Muscle layer of duodenum (tissue), 2 donors: ENCODE measurements around the gene SIX4.

ENCODE experiments used
- H3K27ac ChIP-seq: one replicate; pipeline ENCODE4 v1.7.0; 2013; ENCODE audit warnings: mild to moderate bottlenecking, low read length
- H3K27me3 ChIP-seq: one replicate; pipeline ENCODE4 v1.7.0; 2013; ENCODE audit warnings: low read depth, mild to moderate bottlenecking, control low read depth, low read length
- H3K36me3 ChIP-seq, 2 donors: one replicate each; pipeline ENCODE4 v1.7.0; 2013; ENCODE audit warnings: low read length in 2 of 2, control low read depth in 1 of 2, mild to moderate bottlenecking in 1 of 2; ENCODE audit not compliant: insufficient read depth in 2 of 2, control insufficient read depth in 1 of 2
- H3K4me1 ChIP-seq, 2 donors: one replicate each; pipeline ENCODE4 v1.7.0; 2013; ENCODE audit warnings: low read length in 2 of 2, mild to moderate bottlenecking in 2 of 2, control low read depth in 1 of 2, moderate library complexity in 1 of 2; ENCODE audit not compliant: insufficient read depth in 2 of 2, control insufficient read depth in 1 of 2
- H3K4me3 ChIP-seq, 2 donors: one replicate each; pipeline ENCODE4 v1.7.0; 2013; ENCODE audit warnings: low read length in 2 of 2, low read depth in 1 of 2, mild to moderate bottlenecking in 1 of 2
- H3K9me3 ChIP-seq, 2 donors: one replicate each; pipeline ENCODE4 v1.7.0; 2013; ENCODE audit warnings: low read length in 2 of 2, control low read depth in 1 of 2, mild to moderate bottlenecking in 1 of 2; ENCODE audit not compliant: control insufficient read depth in 1 of 2
- donor health status: healthy.

The SIX4 gene

GRCh38 chr14:60680511-60680910, 43.6 kb downstream of the SIX4 start:
- H3K27ac ChIP-seq: no peak overlapping the region
- H3K27me3 ChIP-seq: no peaks in the 10 kb centered on the region
- no peaks in the 10 kb centered on the region for H3K4me1 ChIP-seq
- H3K36me3 ChIP-seq: no peaks in the 10 kb centered on the region
- no peak overlapping the region for H3K4me3 ChIP-seq
- H3K9me3 ChIP-seq: no peaks in the 10 kb centered on the region

- H3K4me3 ChIP-seq: no peak overlapping the region
- no peaks in the 10 kb centered on the region for H3K36me3 ChIP-seq
Measured at GRCh38 chr14:60679566-60680258, 44.4 kb downstream of the SIX4 start.

GRCh38 chr14:60677701-60678100, 46.5 kb downstream of the SIX4 start:
- Histone ChIP-seq H3K27ac (no peak overlapping the region), H3K4me1 (no peaks in the 10 kb centered on the region), H3K9me3 (no peaks in the 10 kb centered on the region), H3K36me3 (no peaks in the 10 kb centered on the region), H3K4me3 (no peak overlapping the region), H3K27me3 (no peaks in the 10 kb centered on the region)

More at GRCh38 chr14:60679566-60680258, 44.4 kb downstream of the SIX4 start:
- Histone ChIP-seq H3K27ac (no peak overlapping the region), H3K9me3 (no peaks in the 10 kb centered on the region), H3K27me3 (no peaks in the 10 kb centered on the region), H3K4me1 (no peaks in the 10 kb centered on the region)

- H3K27ac ChIP-seq: no peak overlapping the region
- no peaks in the 10 kb centered on the region for H3K36me3 ChIP-seq
- H3K4me3 ChIP-seq: no peak overlapping the region
- H3K9me3 ChIP-seq: peaks cover 0 to 3% of the 10 kb centered on the region in 2 donors
- H3K27me3 ChIP-seq: no peaks in the 10 kb centered on the region
- H3K4me1 ChIP-seq: no peaks in the 10 kb centered on the region
Measured at GRCh38 chr14:60670989-60671388, 53.2 kb downstream of the SIX4 start.

DNA sequence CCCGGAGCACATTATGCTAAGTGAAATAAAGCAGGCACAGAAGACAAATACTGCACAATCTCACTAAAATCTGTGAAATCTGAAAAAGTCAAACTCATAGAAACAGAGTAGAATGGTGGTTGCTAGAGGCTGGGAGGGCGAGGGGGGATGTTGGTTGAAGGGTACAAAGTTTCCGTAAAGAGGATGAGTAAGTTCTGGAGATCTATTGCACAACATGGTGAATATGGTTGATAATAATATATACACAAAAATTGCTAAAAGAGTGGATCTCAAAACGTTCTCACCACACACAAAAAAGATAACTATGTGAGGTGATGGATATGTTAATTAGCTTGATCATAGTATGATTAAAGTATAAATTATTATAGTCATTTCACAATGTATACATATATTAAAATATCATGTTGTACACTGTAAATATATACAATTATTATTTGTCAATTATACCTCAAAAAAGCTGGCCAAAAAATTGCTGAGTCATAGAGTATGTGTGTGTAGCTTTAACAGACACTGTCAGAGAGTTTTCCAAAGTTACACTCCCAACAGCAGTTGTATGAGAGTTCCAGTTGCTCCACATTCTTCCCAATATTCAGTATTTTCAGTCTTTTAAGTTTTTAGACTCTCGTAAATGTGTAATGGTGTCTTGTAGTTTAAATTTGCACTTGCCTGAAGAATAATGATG, 55.6 kb downstream of the SIX4 start:
- Histone ChIP-seq H3K9me3 (peaks cover 0 to 3% of the 10 kb centered on the region in 2 donors), H3K27me3 (no peaks in the 10 kb centered on the region), H3K27ac (no peak overlapping the region), H3K4me3 (no peak overlapping the region), H3K36me3 (no peaks in the 10 kb centered on the region), H3K4me1 (no peaks in the 10 kb centered on the region)

DNA sequence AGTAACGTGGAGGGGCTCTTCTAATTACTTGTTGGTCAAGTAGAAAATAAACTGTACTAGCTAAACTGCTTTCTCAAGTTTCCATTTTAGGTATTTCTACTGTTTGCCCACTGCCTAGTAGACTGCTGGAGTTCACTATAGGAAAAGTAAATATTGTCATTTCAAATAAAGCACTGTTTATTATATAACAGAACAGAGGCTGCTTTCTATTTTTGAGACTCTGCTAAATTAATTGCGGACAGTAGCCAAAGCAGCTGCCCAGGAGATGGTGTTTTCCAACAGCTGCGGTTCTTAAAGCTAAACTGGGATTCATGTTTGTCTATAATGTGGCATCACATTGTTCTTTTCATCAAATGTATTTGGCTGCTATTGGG, 59.0 kb downstream of the SIX4 start:
- peaks cover 0 to 3% of the 10 kb centered on the region in 2 donors for H3K9me3 ChIP-seq

GRCh38 chr14:60662982-60663381, 61.2 kb downstream of the SIX4 start:
- peaks cover 10% of the 10 kb centered on the region for H3K27me3 ChIP-seq
- H3K9me3 ChIP-seq: no peaks in the 10 kb centered on the region
- no peak overlapping the region for H3K27ac ChIP-seq
- H3K4me3 ChIP-seq: no peak overlapping the region
- peaks cover 0 to under 1% of the 10 kb centered on the region in 2 donors for H3K4me1 ChIP-seq
- H3K36me3 ChIP-seq: no peaks in the 10 kb centered on the region

More for the DNA sequence above, 59.0 kb downstream of the SIX4 start:
- Histone ChIP-seq H3K4me3 (no peak overlapping the region), H3K4me1 (no peaks in the 10 kb centered on the region), H3K27ac (no peak overlapping the region), H3K27me3 (no peaks in the 10 kb centered on the region), H3K36me3 (no peaks in the 10 kb centered on the region)

GRCh38 chr14:60661721-60662120, 62.4 kb downstream of the SIX4 start:
- Histone ChIP-seq H3K27ac (no peak overlapping the region), H3K27me3 (peaks cover 17% of the 10 kb centered on the region), H3K4me1 (peaks cover 5 to 12% of the 10 kb centered on the region in 2 donors), H3K4me3 (no peak overlapping the region), H3K9me3 (no peaks in the 10 kb centered on the region), H3K36me3 (no peaks in the 10 kb centered on the region)
